HCT116 (cell line): ENCODE results near the gene TEP1.

Experiments used
- ATF3 ChIP-seq: IDR thresholded peaks from 2 replicates; pipeline ENCODE4 v1.6.1; 2012
- CEBPB ChIP-seq: IDR thresholded peaks from 2 replicates; pipeline ENCODE4 v1.6.1; 2012; ENCODE audit warnings: low read depth
- CTCF ChIP-seq, 3 experiments: fragments of 200-600 bp in 1 of 3; sonication (generic) in 1 of 3; IDR thresholded peaks in 2 of 3; conservative IDR thresholded peaks in 1 of 3; 2 replicates each; pipeline ENCODE4 v1.5.1; 2012 to 2017; ENCODE audit warnings: low read depth in 2 of 3, low read length in 2 of 3, antibody characterized with exemption in 1 of 3, borderline replicate concordance in 1 of 3, control low read depth in 1 of 3, mild to moderate bottlenecking in 1 of 3, mixed read lengths in 1 of 3, mixed run types in 1 of 3, moderate library complexity in 1 of 3; ENCODE audit not compliant: insufficient read depth in 1 of 3
- EZH2 ChIP-seq: fragments of 200-600 bp; sonication (generic); IDR thresholded peaks from 2 replicates; pipeline ENCODE4 v1.6.1; 2017; ENCODE audit warnings: antibody characterized with exemption, mixed run types
- MAX ChIP-seq: IDR thresholded peaks from 2 replicates; pipeline ENCODE4 v1.6.1; 2012
- POLR2A ChIP-seq: IDR thresholded peaks from 2 replicates; pipeline ENCODE4 v1.7.0; 2011; ENCODE audit warnings: borderline replicate concordance; ENCODE audit not compliant: insufficient read depth, insufficient read length; ENCODE audit errors: extremely low read depth
- POLR2AphosphoS5 ChIP-seq: IDR thresholded peaks from 2 replicates; pipeline ENCODE4 v1.6.1; 2011; ENCODE audit warnings: mild to moderate bottlenecking, low read depth, low read length, moderate library complexity
- YY1 ChIP-seq: IDR thresholded peaks from 2 replicates; pipeline ENCODE4 v1.6.1; 2011; ENCODE audit warnings: low read length, low read depth, moderate library complexity, mild to moderate bottlenecking; ENCODE audit not compliant: insufficient replicate concordance; ENCODE audit errors: extremely low read depth

- TF ChIP-seq CTCF (IDR thresholded peaks at IDR 0.05 in 2 of 3, conservative IDR thresholded peaks at IDR 0.05 in 1 of 3; ENCODE audit: borderline replicate concordance in 1 of 3, insufficient read depth in 1 of 3, low read depth in 2 of 3, low read length in 2 of 3) (no peak), POLR2AphosphoS5 (no peak), CEBPB (no peak), EZH2 (no peak), MAX (no peak), POLR2A (no peak), YY1 (no peak), ATF3 (no peak)
Observed at GRCh38 chr14:20381341-20381740, 32.0 kb downstream of the TEP1 start.
